GM21515 (cell line): ENCODE data around the gene WIPF2.
"Not testable (repeated sequence)": the region's sequence is repeated elsewhere in the genome, so short reads cannot be mapped to it uniquely, and the experiment has no call there.

Experiments used
- ATAC-seq: cut with Tn5 transposase; IDR thresholded peaks from one replicate; pipeline ENCODE4 v1.9.1; 2021; ENCODE audit not compliant: unreplicated experiment

WIPF2 gene

GRCh38 chr17:40295488-40296436 lies 76.7 kb downstream of the WIPF2 start:
- no peak for ATAC-seq

- ATAC-seq = no peak
These were observed 78.4 kb downstream of the WIPF2 start for GRCh38 chr17:40297511-40297910.

- ATAC-seq = no peak
These were observed 79.6 kb downstream of the WIPF2 start for GRCh38 chr17:40298726-40299125.

- not testable (repeated sequence) for ATAC-seq
These were observed 80.2 kb downstream of the WIPF2 start for GRCh38 chr17:40299159-40299757.

- no peak for ATAC-seq
These were observed 82.2 kb downstream of the WIPF2 start for GRCh38 chr17:40301315-40301714.

DNA sequence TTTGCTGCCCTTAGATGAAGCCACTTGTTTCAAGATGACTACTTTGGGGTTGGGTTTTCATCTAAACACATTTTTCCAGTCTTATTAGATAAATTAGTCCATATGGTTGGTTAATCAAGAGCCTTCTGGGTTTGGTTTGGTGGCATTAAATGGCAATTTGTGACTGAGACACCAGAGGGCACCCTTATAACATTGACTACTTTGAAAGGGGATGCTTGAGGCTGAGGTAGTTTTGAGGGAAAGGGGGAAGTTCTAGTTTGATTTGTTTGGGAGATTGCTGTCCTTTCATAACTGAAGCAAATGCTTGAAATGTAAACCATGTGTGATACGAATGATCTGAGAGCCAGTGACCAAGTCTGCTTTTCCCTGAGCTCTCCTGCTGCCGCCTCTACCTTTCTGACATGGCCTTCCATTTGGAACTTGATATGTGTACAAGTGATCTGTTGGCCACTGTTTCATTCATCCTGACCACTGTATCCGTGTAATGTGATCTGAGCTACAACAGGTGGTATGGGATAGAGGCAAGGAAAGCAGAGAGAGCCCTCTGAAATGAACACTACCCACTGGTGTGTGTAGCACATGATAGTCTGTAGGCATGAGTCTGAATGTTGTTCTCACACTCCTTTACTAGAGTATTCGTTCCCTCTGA lies 84.0 kb downstream of the WIPF2 start:
- ATAC-seq = no peak

DNA sequence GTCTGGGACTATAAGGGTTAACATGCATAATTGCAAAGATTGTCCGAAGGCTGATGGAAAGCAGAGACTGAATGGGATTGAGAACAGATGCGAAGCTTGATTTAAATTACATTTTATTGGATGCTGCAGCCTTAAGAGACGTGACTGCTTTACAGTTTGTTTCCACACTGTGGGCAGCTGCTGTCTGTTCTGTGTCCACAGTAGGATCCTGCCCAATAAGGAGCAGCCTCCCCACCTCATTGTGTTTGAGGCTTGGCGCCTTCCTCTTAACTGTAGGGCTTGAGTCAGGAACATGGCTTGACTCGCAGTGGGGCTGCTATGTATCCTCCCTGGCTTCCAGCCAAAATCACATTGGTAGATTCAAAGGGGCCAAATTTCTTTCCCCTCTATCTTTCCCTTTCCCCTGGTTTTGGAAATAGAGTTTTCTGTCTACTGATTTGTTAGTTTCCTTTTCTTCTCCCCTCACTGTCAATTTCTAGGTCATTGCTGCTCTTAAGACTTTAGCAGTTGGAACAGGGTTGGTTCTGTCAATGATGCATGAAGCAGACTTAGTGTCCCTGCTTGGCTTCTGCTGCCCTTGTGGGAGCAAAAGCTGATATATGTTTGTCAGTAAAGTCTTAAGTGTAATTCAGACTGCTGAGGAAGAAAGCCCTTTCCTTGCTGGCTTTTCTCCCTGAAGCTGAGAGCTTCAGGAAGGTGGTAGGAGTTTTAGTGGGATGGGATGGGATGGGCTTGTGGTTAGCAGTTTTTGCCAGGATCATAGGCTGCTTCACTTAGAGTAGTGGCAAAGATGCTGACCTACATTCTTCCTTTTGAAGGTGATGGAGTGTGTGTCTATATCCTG lies 84.8 kb downstream of the WIPF2 start:
- no peak for ATAC-seq

DNA sequence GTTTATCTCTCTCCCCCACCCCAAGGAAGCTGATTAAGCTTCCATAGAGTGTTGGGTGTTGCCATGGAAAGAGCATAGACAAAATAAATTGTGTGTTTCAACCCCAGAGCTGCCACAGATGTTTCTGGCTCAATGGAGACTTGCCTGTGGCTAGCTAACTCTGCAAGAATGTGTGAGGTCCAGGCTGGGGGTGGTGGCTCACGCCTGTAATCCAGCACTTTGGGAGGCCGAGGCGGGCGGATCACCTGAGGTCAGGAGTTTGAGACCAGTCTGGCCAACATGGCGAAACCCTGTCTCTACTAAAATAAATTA lies 85.4 kb downstream of the WIPF2 start:
- not testable (repeated sequence) for ATAC-seq

GRCh38 chr17:40304866-40305265 lies 85.8 kb downstream of the WIPF2 start:
- not testable (repeated sequence) for ATAC-seq

DNA sequence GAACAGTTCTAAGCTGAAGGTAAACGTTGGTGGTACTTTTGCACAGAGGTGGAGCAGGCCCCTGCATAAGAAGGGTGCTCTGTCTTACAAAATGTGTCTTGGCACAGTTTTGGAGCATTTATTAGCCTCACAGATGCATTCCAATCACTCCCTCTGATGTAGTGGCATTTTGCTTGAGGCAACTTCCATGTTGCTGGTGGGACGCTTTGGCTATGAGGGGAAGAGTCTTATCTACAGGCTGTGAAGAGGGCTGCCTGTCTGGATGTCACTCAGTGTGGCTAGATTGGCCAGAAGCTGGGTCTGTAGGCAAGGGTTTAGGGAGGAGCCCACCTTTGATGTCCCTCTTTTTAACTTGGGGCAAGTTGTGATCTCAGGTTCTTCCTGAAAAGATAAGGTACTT lies 87.3 kb downstream of the WIPF2 start:
- no peak for ATAC-seq

DNA sequence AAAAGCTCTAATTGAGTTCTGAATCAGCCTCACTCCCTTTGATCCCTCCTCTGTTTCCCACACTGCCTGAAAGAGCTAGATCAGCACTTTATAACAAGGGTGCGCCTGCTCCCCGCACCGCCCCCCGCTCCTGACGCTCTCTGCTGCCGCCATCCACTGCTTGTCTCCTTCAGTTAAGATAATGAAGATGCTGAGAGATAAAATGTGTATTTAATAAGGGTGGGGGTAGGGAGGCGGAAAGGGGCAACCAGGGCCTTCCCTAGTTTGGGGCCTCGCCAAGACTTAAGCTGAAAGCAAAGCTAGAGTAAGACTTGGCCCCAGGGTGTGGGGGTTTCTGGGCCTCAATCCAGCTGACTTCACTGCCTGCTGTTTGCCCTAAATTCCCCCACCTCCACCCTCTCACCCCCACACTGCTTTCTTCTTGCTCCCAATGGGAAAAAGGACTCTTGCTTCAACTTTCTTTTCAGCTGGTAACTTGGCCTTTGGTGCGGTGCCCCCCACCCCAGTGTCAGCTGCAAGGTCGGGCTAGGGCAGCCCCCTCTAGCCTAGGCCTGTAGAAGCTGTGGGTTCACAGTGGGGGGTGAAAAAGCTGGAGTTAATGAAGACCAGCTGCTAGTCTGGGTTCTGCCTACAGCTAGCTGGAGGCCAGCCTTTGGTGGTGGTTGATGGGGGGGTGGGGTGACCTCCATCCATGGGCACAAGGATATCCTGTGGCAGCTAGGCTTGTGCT lies 88.1 kb downstream of the WIPF2 start:
- ATAC-seq = no peak

DNA sequence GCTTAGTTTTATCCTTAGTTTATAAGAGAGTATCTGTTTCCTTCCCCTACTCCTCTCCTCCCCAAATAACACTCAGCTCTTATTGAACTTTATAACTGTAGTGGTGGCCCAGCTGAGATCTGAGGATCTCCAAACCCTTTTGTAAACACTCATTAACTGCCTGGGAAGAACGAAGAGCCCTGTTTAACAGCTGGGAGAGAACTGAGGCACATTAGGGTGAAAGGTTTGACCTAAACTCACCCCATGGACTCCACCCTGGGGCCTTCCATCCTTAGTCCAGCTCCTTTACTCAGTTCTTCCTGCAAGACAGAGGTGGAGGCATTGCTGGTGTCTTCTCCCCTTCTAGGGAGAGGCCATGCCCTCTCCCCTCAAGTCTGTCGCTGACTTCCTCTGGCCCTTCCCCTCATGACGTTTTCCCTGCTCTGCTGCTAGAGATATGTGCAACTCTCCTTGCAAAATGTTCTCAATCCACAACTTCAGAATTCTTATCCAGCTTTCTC lies 88.7 kb downstream of the WIPF2 start:
- ATAC-seq = no peak

DNA sequence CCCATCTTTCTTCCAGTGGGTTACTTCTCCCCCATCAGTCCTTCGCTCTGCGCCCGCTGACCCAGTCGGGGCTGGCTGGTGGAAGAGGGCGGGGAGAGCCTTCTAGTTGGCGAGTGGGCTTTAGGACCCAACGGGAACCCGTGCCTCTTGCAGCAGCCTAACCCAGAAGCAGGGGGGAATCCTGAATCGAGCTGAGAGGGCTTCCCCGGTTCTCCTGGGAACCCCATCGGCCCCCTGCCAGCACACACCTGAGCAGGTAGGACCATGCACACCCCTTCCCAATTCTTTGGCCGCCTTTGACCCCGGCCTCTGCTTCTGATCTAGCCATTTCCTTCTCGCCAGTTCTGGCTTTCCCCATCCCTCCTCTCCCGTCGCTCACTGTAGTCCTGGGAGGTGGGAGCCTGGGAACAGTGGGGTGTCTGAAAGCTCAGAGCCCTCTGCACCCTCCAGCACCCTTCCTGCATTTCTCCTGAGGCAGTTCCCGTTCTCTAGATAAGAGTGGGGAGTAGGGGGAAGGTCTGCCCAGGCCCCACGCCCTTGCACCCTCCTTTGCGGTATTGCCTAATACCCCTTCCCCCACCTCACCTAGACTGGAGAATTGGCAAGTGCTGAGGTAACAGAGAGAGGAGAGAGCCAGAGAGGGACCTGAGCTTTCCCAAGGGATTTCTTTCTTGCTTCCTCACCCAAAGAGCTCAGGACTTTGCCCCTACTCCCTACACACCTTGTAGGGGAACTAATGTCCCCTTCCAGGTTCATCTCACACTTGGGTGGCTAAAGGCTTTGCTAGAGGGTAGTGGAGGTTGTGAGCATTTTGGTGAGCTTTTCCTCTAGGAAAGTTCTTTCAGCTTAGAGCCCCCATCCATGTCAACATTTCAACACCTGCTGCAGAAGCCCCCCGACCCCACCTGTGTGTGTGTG lies 90.2 kb downstream of the WIPF2 start, which contains the start of gene RARA:
Gene RARA, plus strand, starts transcription at position 150 of the 918 bp plus-strand sequence. CDS start 22,039 bp downstream, outside the sequence.
- ATAC-seq = no peak

- no peak for ATAC-seq
These were observed 90.9 kb downstream of the WIPF2 start for GRCh38 chr17:40309949-40310510.

- no peak for ATAC-seq
These were observed 91.8 kb downstream of the WIPF2 start for GRCh38 chr17:40310882-40311391.

GRCh38 chr17:40311575-40311974 lies 92.5 kb downstream of the WIPF2 start:
- ATAC-seq = no peak

- ATAC-seq = no peak
These were observed 93.1 kb downstream of the WIPF2 start for GRCh38 chr17:40312131-40312731.
